GM18909 (cell line): ENCODE measurements around the gene PRR14L.
"Not testable (repeated sequence)": the region's sequence is repeated elsewhere in the genome, so short reads cannot be mapped to it uniquely, and the experiment has no call there.

Experiments used
- ATAC-seq: cut with Tn5 transposase; IDR thresholded peaks from one replicate; pipeline ENCODE4 v1.9.1; 2021; ENCODE audit warnings: mild to moderate bottlenecking; ENCODE audit not compliant: unreplicated experiment, poor library complexity

The PRR14L gene

DNA sequence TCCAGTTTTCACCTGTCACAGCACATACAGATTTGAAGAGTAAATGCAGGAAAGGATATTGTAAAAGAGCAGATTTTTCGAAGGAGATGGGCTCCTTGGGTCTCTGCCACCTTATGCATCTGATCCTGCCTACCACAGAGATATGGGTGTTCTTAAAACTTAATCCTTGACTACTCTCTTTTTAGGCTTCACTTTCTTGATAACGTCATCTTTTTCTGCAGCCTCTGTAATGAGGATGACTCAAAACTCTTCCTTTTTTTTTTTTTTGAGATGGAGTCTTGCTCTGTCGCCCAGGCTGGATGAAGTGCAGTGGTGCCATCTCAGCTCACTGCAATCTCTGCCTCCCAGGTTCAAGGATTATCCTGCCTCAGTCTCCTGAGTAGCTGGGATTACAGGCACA, 7.8 kb downstream of the PRR14L start:
- no peak for ATAC-seq

DNA sequence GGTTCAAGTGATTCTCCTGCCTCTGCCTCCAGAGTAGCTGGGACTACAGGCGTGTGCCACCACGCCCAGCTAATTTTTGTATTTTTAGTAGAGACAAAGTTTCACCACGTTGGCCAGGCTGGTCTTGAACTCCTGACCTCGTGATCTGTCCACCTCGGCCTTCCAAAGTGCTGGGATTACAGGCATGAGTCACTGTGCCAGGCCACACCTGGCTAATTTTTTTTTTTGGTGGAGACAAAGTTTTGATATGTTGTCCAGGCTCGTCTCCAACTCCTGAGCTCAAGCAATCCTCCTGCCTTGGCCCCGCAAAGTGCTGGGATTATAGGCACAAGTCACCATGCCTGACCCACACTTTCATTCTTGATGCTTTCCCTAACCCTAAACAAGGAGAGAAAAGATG, 9.6 kb downstream of the PRR14L start:
- not testable (repeated sequence) for ATAC-seq

DNA sequence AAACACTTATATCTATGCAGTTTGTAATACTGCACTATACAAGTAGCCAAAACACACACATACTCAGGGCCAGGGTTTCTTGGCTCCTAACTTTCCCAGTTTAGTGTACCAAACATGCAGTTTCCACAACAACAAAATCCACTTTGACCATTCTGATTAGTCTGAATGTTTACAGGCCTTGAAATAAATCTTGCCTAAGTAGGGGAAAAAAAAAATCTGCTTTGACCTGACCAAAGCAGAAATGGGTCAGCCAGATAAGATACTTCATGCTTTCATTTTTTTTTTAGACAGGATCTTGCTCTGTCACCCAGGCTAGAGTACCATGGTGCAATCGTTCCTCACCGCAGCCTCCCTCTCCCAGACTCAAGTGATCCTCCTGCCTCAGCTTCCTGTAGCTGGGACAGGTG, 10.1 kb downstream of the PRR14L start:
- no peak for ATAC-seq

DNA sequence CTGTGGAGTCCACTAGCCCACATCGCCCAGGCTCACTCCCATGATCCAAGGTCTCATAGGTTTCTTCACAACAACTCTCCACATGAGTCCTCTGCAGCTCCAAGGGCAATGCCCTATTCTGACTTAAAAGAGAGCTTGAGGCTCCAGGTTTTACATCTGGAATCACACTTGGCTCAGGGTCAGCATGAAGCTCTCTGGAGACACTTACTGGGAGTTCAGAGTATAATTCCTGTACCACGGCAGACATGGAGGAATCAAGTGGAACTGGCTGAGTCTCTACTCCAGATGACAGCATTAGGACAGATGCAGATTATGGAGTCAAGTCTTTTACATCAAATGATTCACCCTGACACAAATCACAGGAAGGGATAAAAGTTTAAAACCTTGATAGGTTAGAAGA, 11.4 kb downstream of the PRR14L start:
- no peak for ATAC-seq

DNA sequence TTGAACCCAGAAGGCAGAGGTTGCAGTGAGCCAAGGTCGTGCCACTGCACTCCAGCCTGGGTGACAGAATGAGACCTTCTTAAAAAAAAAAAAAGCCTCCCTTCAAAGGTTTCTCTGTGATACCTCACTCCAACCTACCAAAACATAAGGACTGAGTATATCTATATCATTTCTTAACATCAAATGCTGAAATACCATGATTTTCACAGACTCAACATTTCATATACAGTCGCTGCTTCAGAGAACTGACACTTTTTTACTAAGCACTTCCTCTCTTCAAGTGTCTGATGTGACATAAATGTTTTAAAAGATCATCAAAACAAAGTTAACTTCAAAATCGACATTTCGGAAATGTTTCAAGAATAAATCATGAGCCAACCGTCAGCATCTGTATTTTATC, 12.0 kb downstream of the PRR14L start:
- no peak for ATAC-seq

DNA sequence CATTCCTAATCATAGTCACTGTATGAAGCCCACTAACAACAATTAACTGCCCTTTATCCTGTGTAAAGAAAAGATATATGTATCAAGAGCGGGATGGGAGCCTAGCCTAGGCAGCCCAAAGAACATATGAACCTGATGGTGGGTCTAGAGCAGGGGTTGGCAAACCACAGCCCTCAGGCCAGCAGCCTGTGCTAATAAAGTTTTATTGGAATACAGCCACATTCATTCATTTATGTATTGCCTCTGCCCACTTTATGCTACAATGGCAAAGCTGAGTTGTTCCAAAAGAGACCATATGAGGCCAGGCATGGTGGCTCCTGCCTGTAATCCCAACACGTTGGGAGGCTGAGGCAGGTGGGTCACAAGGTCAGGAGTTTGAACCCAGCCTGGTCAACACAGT, 13.5 kb downstream of the PRR14L start:
- ATAC-seq, result no peak

DNA sequence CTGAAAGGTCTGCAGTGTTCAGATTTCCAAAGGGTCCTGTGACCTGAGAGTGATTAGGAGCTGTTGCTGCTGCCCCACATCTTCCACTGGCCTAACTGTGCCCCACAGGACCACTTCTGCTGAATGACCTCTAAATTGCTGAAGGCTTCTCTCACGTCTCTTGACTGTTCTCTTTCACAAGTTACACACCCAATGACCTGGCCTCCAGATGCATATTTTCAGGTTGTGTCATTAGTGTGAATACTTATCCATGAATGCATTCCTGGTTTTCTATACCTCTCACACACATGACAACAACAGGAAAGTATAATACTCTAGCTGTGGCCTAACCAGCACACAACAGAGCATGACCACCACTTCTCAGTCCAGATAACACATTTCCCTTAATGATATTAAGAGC, 15.4 kb downstream of the PRR14L start:
- ATAC-seq, result no peak

DNA sequence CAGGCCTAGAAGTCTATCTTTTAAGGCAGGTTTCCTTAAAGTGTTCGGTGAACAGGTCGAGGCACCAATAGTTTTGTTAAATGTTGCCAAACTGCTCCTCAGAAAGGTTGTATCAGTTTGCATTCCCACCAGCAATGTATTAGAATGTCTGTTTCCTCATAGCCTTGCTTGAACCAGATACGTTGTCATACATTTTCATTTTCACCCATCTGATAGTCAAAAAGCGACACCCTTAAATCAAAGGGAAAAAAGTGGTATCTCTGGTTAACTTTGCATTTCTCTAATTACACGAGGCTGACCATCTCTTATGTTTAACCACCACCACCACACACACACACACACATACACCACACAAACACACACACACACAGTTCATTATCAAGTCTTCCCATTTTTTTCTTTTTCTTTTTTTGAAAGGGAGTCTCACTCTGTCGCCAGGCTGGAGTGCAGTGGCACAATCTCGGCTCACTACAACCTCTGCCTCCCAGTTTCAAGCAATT, 16.3 kb downstream of the PRR14L start:
- no peak for ATAC-seq

DNA sequence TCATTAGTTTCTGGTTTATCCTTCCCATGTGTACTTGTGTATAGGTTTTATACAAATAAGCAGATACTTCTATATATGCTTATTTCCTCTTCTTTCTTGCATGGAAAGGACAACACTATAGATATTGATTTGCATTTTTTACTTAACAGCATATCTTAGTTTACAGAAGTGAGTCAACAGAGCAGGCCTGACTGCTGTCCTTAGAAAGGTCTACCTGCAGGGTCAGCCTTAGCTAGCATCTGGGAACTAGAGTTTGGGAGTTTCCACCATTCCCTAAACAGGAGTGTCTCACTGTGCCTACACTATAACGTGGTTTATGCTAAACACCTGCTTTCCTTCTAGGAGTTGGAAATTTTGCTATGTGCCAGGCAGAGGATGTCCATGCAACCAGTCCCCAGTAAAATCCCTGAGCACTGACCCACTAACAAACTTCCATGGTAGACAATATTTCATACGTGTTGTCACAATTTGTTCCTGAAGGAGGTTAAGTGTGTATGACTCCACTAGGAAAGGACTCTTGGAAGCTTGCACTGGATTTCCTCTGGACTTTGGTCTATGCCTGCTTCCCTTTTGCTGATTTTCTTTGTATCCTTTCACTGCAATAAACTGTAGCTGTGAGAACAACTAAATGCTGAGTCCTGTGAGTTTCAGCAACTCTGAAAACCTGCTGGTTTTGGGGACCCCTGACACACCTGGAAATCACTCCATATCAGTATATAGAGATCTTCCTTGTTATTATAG, 17.7 kb downstream of the PRR14L start:
- ATAC-seq, result no peak

DNA sequence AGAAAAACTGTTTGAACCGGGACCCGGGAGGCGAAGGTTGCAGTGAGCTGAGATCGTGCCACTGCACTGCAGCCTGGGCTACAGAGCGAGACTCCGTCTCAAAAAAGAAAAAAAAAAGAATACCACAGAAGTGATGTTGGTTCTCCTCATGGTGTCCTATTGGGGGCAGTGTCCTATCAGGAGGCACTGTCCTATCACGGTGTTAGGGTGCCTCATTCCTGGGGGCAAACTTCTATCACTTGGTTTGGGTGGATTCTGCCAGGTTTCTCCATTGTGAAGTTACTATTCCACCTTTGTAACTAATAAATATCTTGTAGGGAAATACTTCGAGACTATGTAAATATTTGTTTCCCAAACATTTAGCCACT, 19.6 kb downstream of the PRR14L start:
- ATAC-seq, result no peak

DNA sequence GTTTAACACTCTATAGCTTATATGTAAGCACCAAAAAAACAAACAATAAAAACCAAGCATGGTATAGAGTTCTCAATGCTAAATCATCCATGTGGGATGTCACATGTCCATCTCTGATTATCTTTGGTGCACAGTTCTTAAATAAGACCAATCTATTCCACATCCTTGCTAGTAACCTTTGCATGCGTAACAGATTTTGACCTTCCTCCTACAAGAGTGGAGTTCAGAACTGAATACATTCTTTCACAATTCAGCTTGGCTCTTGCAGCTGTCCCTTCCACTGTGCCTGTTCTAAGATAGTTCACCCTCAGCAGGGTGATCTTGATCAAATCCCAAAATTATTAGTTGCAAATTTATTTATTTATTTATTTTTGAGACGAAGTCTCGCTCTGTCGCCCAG, 21.1 kb downstream of the PRR14L start:
- ATAC-seq, result no peak

DNA sequence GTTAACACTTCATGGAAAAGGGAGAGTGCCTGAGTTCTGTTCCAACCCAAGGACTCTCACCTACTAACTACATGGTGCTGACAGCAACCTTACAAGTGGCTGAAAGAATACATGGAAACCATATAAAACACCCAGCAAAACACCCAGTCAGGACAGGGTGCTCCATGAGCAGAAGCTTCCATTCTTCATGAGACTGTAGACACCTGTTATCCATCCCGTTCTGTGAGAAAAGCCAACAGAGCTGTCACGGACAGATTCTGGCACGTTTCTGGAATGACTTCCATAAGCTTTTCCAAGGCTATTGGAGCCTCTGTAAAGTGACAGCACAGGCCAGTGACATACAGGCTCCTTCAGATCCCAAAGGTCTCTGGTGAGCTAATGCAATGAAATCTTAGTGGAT, 23.2 kb downstream of the PRR14L start:
- ATAC-seq, result no peak

DNA sequence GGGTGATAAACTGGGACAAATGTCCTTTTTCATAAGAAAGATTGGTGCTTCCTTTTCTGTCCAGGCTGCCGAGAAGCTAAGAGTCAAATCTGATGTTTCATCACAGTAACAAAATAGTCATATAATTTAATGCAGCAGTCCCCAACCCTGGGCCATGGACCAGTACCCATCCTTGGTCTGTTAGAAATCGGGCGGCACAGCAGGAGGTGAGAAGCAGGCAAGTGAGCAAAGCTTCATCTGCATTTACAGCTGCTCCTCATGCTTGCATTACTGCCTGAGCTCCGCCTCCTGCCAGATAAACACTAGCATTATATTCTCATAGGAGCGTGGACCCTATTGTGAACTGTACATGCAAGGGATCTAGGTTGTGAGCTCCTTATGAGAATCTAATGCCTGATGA, 26.2 kb downstream of the PRR14L start:
- no peak for ATAC-seq

DNA sequence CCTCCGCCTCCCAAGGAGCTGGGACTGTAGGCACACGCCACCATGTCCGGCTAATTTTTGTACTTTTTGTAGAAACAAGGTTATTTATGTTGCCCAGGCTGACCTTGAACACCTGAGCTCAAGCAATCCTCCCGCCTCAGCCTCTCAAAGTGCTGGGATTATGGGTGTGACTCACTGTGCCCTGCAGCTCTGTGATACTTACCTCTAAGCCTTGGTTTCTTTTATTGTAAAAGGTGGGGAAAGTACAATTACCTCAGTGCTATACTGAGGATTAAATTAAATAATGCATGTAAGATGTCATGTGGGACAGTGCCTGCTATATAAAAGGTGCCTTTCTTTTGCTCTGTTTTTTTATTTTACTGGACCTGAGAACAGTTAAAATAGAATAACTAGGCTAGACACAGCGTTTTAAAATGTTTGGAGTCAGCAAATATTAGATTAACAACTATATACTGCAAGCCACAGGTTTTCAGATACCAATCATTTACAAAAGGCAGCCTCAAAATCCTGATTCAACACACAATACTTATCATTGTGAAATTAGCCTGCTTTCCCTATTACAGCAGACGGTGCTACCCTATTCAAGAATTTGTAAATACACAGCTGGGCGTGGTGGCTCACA, 30.0 kb downstream of the PRR14L start:
- no peak for ATAC-seq

DNA sequence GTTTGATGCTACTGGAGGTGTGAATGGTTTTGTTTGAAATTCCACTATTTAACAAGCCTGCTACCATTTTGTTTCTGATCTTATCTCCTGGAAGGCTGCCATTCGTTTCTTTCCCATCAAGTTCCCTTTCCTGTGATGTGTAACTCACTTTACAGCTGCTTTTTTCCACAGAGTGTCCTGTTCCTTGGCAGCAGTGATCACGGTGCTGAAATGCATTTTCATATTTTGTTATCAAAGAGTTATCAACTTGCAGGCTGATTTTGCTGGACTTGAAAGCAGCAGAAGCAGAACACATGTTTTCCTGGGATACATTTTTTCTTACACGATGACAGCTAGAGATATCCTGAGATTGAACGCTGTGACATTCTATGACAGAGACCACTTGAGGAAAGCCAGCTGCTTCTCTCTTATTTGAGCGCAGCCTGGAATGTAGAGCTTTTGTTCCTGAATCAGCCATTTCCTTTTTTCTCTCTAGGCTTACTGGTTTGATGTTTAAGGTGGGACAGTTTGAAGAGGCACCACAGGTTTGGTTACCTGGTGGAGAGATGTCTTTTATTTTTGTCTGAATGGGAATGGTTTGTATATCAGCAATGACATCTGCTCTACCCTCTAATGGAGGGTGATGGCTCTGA, 34.7 kb downstream of the PRR14L start:
- no peak for ATAC-seq

DNA sequence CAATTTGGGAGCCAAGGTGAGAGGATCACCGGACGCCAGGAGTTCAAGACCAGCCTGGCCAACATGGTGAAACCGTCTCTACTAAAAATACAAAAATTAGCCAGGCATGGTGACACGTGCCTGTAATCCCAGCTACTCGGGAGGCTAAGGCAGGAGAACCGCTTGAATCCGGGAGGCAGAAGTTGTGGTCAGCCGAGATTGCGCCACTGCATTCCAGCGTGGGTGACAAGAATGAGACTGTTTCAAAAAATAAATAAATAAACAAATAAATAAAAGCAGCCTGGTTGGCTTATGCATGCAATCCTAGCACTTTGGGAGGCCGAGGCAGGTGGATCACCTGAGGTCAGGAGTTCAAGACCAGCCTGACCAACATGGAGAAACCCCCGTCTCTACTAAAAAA, 38.7 kb downstream of the PRR14L start:
- ATAC-seq, result not testable (repeated sequence)

DNA sequence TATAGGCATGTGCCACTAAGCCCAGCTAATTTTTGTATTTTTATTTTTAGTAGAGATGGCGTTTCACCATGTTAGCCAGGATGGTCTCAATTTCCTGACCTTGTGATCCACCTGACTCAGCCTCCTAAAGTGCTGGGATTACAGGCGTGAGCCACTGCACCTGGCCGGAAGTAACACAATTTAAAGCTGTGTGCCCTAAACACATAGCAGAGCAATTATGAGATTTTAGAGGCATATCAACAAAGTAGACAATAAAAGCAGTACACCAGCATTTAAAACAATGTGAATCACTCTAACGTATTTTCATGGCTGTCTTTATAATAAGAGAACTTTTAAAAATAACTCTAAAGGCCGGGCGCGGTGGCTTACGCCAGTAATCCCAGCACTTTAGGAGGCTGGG, 42.4 kb downstream of the PRR14L start:
- no peak for ATAC-seq

DNA sequence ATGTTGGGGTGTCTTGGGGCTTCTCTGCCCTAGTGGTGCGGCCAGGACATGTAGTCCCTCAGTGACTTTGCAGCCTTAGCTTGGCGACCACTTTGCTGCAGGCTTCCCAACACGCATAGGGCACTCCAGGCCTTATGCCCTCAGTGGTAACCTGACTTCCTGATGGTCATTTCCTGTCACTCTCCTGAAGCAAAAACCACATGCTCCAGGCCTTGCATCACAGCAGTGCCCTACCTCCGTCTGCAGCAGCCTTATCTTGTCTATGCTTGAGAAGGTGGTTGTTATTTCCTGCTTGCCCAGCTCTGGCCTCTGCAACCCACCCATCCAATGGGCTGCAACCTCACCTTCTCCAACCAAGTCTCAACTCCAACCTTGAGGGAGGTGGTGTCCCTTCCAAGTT, 54.5 kb downstream of the PRR14L start:
- ATAC-seq, result no peak

DNA sequence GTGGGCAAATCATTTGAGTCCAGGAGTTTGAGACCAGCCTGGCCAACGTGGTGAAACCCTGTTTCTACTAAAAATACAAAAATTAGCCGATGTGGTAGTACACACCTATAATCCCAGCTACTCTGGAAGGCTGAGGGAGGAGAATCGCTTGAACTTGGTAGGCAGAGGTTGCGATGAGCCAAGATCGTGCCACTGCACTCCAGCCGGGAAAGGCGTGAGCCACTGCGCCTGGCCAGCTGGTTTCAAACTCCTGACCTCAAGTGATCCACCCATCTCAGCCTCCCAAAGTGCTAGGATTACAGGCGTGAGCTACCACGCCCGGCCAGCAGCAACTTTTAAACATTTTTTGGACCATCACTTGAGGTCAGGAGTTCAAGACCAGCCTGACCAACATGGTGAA, 55.9 kb downstream of the PRR14L start:
- not testable (repeated sequence) for ATAC-seq

DNA sequence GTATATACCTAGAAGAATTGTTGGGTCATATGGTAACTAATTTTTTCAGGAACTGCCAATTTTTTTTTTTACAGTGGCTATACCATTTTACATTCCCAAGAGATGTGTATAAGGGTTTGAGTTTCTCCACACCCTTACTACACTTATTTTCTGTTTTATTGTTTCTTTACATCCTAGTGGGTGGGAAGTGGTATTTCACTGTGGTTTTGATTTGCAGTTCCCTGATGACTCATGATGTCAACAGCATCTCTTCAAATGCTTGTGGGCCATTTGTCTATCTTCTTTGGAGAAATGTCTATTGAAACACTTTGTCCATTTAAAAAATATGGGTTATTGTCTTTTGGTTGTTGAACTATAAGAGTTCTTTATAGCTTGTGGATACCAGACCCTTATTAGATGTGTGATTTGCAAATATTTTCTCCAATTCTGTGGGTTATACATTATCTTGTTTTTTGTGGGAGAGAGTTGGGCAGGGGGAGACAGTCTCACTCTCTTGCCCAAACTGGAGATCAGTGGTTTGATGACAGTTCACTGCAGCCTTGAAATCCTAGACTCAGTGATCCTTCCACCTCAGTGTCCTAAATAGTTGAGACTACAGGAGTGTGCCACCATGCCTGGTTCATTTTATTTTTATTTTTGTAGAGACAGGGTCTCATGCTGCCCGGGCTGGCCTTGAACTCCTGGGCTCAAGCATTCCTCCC, 57.6 kb downstream of the PRR14L start:
- no peak for ATAC-seq

DNA sequence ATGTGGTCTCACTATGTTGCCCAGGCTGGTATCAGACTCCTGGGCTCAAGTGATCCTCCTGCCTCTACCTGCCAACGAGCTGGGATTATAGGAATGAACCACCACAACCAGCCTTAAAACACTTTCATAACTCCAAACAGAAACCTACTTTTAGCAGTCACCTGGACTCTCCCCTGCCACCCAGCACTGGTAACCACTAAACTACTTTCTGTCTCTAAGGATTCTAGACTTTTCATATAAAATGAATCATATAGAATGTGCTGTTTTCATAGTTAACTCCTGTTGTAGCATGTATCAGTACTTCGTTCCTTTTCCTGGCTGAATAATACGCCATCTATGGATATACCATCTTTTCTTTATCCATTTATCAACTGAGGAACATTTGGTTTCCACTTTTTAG, 58.5 kb downstream of the PRR14L start:
- no peak for ATAC-seq
